Kidney epithelial cell (primary cell): ENCODE data around the gene LGSN. TPM values are rescaled to one million over a fixed set of nuclear protein-coding genes. Genes with fewer than 3 reads are reported as not detected.
A peak's percentile ranks its signal among the peaks of the same experiment; 100 is the strongest.
"Not testable (repeated sequence)": the region's sequence is repeated elsewhere in the genome, so short reads cannot be mapped to it uniquely, and the experiment has no call there.

Source experiments
- DNase-seq: peaks from one replicate; pipeline ENCODE4 v3.0.0-alpha.2; 2010; ENCODE audit warnings: low read depth
- H3K27me3 ChIP-seq: 2 replicates; pipeline ENCODE4 v1.6.0; 2011; ENCODE audit warnings: low read length; ENCODE audit not compliant: control insufficient read depth, insufficient read depth
- H3K36me3 ChIP-seq: 2 replicates; pipeline ENCODE4 v1.5.1; 2011; ENCODE audit warnings: low read length; ENCODE audit not compliant: control insufficient read depth, insufficient read depth
- H3K4me3 ChIP-seq: 2 replicates; pipeline ENCODE4 v1.5.1; 2011; ENCODE audit warnings: low read depth, mild to moderate bottlenecking, control low read depth, low read length
- total RNA-seq: library from RNA; depleted of rRNA; stranded (reverse); fragments of >200 nt; gene quantifications from 2 replicates; pipeline ENCODE4 v1.2.3, GENCODE V29; 2015
- TF ChIP-seq, protein P1 (sequence below): IDR thresholded peaks from 2 replicates; pipeline ENCODE4 v1.5.1; 2011; ENCODE audit warnings: mild to moderate bottlenecking, moderate library complexity, low read length, control low read depth, inconsistent platforms; ENCODE audit not compliant: insufficient read depth, poor library complexity, severe bottlenecking

LGSN gene
- total RNA-seq, 1 donor from 2014 or later = not detected

DNA sequence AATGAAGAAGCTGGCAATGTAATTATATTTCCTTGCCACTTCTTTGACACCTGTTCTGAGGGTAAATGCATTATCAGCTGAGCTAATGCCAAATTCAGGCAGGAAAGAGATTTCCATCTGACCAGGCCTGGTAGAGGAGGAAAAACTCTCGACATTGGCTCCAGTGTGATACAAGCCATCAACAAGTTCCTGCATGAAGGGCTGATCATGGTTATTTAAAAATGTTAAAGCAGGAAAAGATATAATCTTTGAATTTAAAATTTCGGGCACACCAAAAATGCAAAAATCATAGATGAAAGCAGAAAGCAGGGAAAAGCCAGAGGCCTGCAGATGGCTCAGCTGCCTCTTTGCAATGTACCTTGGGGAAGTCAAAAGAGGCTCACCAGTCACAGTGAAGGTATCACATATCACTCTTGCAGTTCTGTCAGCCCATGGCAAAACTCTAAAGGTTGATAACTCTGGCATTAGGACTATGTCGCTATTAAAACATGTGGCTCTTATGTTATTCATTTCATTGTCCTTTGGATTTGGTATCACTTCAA is 39.1 kb downstream of the LGSN start:
- H3K4me3 ChIP-seq = no peak overlapping the region
- H3K36me3 ChIP-seq = no peaks in the 10 kb centered on the region
- DNase-seq = no peak
- H3K27me3 ChIP-seq = no peaks in the 10 kb centered on the region
- TF ChIP-seq, protein P1, sequence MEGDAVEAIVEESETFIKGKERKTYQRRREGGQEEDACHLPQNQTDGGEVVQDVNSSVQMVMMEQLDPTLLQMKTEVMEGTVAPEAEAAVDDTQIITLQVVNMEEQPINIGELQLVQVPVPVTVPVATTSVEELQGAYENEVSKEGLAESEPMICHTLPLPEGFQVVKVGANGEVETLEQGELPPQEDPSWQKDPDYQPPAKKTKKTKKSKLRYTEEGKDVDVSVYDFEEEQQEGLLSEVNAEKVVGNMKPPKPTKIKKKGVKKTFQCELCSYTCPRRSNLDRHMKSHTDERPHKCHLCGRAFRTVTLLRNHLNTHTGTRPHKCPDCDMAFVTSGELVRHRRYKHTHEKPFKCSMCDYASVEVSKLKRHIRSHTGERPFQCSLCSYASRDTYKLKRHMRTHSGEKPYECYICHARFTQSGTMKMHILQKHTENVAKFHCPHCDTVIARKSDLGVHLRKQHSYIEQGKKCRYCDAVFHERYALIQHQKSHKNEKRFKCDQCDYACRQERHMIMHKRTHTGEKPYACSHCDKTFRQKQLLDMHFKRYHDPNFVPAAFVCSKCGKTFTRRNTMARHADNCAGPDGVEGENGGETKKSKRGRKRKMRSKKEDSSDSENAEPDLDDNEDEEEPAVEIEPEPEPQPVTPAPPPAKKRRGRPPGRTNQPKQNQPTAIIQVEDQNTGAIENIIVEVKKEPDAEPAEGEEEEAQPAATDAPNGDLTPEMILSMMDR = no peak

GRCh38 chr6:63278916-63279315 is 40.9 kb downstream of the LGSN start:
- Histone ChIP-seq H3K4me3 (no peak overlapping the region), H3K36me3 (no peaks in the 10 kb centered on the region), H3K27me3 (no peaks in the 10 kb centered on the region)
- no peak for DNase-seq
- TF ChIP-seq, protein P1 = no peak

DNA sequence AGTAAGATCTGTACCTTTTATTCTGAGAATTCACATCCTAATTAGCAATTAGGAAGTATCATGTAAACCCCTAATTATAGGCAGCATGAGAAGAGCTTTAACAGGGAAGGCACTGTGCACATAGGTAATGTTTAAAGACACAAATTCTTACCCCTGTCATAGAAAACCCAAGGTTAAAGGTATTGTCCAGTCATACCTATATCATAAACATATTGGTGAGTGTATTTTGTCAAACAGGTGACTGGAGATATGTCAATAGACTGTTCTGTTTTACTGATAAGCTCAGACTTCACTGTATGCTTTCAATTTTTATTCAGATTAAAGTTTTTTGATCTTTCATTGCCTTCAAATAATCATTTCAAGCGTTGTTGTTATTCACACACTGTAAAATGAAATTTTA is 43.8 kb downstream of the LGSN start:
- Histone ChIP-seq H3K27me3 (no peaks in the 10 kb centered on the region), H3K4me3 (no peak overlapping the region), H3K36me3 (no peaks in the 10 kb centered on the region)
- no peak for DNase-seq
- TF ChIP-seq, protein P1 = no peak

- not testable (repeated sequence) for H3K36me3 ChIP-seq, H3K27me3 ChIP-seq, H3K4me3 ChIP-seq, DNase-seq
Measured at GRCh38 chr6:63274795-63275430, 44.9 kb downstream of the LGSN start.

GRCh38 chr6:63272397-63272796 is 47.4 kb downstream of the LGSN start:
- Histone ChIP-seq H3K4me3 (no peak overlapping the region), H3K36me3 (no peaks in the 10 kb centered on the region), H3K27me3 (no peaks in the 10 kb centered on the region)
- TF ChIP-seq, protein P1 = peak; percentile 17
- no peak for DNase-seq

DNA sequence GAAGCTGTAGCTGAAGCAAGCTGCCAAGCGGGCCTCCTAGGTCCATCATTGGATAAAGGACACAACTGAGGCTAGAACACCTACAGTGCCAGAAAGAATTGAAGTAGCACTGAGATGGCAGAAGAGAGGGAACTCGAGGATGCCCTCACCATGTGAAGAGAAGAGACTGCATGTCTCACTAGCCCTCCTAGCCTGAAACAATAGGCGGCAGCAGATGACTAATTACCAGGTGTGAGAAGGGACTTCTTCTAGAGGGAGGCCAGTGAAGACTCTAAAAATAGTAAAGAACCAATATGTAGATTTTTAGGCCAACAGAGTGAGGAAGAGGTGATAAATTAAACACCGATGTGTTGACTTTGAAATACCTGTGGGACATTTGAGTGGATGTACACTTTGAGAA is 50.3 kb downstream of the LGSN start:
- DNase-seq = no peak
- H3K27me3 ChIP-seq = no peaks in the 10 kb centered on the region
- H3K36me3 ChIP-seq = no peaks in the 10 kb centered on the region
- TF ChIP-seq, protein P1 = no peak
- H3K4me3 ChIP-seq = no peak overlapping the region
